ENCODE data around the gene BCKDHA. TPM values are rescaled to one million over a fixed set of nuclear protein-coding genes. Genes with fewer than 3 reads are reported as not detected.

Gene BCKDHA
- polyA plus RNA-seq, 1 of the 3 experiments (the other 2 are of a cell fraction) = 30.9 TPM

DNA sequence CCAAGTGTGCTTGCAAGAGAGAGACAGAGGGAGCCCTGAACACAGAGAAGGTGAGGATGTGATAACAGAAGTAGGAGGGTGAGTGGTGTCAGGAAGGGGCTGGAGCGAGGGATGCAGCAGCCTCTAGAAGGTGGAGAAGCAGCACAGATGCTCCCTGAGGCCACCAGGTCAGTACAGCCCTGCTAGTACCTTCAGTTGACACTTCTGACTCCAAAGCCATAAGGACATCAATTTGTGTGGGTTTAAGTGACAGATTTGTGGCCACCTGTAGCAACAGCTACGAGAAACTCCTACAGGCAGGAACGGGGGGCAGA is 52.2 kb downstream of the BCKDHA start:
- POLR2A ChIA-PET = interaction anchor here (0.6 kb wide), 1 partner anchor 65 kb away, joined by 4 read pairs; no protein-coding TSS in a partner anchor

DNA sequence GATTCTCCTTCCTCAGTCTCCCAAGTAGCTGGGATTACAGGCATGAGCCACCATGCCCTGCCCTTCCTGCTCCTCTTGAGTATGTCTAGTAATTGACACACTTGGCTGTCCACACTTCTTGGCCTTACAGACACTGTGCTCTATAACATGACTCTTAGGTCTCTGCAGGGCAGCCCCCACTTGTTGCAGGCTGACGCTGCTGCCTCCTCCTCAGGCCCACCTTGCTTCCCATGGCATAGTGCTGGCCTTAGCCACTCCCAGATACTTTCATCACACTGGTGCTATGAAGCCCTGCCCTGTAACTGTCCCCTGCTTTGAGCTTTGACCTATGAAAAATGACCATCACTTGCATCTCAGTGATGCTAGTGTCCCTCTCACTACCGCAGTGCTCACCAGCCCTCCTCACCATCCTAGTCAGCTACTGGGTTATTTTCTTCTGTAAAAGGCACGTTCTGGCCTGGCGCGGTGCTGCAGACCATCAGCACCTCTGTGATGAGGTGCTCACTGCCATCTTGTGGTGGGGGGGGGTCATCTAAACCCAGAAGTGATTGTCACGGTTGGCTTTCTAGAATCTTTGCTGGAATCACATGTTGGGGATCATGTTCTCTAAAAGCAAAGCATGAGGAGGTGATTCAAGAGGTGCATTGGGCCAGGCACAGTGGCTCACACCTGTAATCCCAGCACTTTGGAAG is 55.1 kb downstream of the BCKDHA start:
- H3K4me3 ChIP-seq (ENCODE audit: low read depth in 2 of 2, low read length in 1 of 2) = no peak overlapping the region
- H3K9me3 ChIP-seq = no peaks in the 10 kb centered on the region
- no peaks in the 10 kb centered on the region for H3K79me2 ChIP-seq (ENCODE audit: insufficient read depth)
- H3F3A ChIP-seq (replicated peaks; ENCODE audit: insufficient read depth) = no peaks in the 10 kb centered on the region
- H3K27me3 ChIP-seq (ENCODE audit: insufficient read depth) = peaks cover 55% of the 10 kb centered on the region
- H4K20me1 ChIP-seq (ENCODE audit: insufficient read depth) = no peaks in the 10 kb centered on the region
- no peak overlapping the region for H3K27ac ChIP-seq (ENCODE audit: low read depth in 2 of 2, low read length in 1 of 2)
- no peaks in the 10 kb centered on the region for H3K4me1 ChIP-seq (ENCODE audit: control insufficient read depth in 1 of 2, insufficient read depth in 2 of 2, low read depth in 1 of 2, low read length in 1 of 2)
- H2AFZ ChIP-seq (ENCODE audit: low read depth) = no peak overlapping the region
- no peaks in the 10 kb centered on the region for H3K9me2 ChIP-seq
- ChIA-PET CTCF (interaction anchor here (1.1 to 6.6 kb wide), 2 partner anchors 114 to 248 kb away, joined by 3 to 184 read pairs; no protein-coding TSS in a partner anchor), POLR2A (no interaction called here)
- no peaks in the 10 kb centered on the region for H3K36me3 ChIP-seq (replicated peaks in 1 of 2; ENCODE audit: control insufficient read depth in 1 of 2, insufficient read depth in 2 of 2, low read length in 1 of 2)
- no peak overlapping the region for H3K4me2 ChIP-seq
- TF ChIP-seq GATA2 (CRISPR knock-in tag; IDR thresholded peaks at IDR 0.05) = no peak
- WGBS (ENCODE audit: low lambda C conversion rate) = 9% methylated on average over 6 of the region's 6 CpGs
- DNase-seq = no peak
- H3K9ac ChIP-seq = no peak overlapping the region

More for the DNA sequence above, 52.2 kb downstream of the BCKDHA start:
- Histone ChIP-seq H2AFZ (ENCODE audit: low read depth) (no peak overlapping the region), H3K9me2 (no peaks in the 10 kb centered on the region), H3K27ac (ENCODE audit: low read depth in 2 of 2, low read length in 1 of 2) (no peak overlapping the region), H4K20me1 (ENCODE audit: insufficient read depth) (no peaks in the 10 kb centered on the region), H3K4me2 (no peak overlapping the region), H3K9ac (no peak overlapping the region), H3F3A (replicated peaks; ENCODE audit: insufficient read depth) (no peaks in the 10 kb centered on the region), H3K79me2 (ENCODE audit: insufficient read depth) (no peaks in the 10 kb centered on the region), H3K4me1 (ENCODE audit: control insufficient read depth in 1 of 2, insufficient read depth in 2 of 2, low read depth in 1 of 2, low read length in 1 of 2) (no peaks in the 10 kb centered on the region), H3K9me3 (no peaks in the 10 kb centered on the region), H3K36me3 (replicated peaks in 1 of 2; ENCODE audit: control insufficient read depth in 1 of 2, insufficient read depth in 2 of 2, low read length in 1 of 2) (no peaks in the 10 kb centered on the region), H3K4me3 (ENCODE audit: low read depth in 2 of 2, low read length in 1 of 2) (no peak overlapping the region), H3K27me3 (ENCODE audit: insufficient read depth) (peaks cover 81% of the 10 kb centered on the region)
- TF ChIP-seq MXI1 (IDR thresholded peaks at IDR 0.05; ENCODE audit: low read depth, low read length) = no peak
- no peak for TF ChIP-seq SIN3A (IDR thresholded peaks at IDR 0.05; ENCODE audit: borderline replicate concordance, low read depth, low read length)
- no peak for TF ChIP-seq SMC3 (IDR thresholded peaks at IDR 0.05; ENCODE audit: low read depth, low read length)
- TF ChIP-seq, protein P1, sequence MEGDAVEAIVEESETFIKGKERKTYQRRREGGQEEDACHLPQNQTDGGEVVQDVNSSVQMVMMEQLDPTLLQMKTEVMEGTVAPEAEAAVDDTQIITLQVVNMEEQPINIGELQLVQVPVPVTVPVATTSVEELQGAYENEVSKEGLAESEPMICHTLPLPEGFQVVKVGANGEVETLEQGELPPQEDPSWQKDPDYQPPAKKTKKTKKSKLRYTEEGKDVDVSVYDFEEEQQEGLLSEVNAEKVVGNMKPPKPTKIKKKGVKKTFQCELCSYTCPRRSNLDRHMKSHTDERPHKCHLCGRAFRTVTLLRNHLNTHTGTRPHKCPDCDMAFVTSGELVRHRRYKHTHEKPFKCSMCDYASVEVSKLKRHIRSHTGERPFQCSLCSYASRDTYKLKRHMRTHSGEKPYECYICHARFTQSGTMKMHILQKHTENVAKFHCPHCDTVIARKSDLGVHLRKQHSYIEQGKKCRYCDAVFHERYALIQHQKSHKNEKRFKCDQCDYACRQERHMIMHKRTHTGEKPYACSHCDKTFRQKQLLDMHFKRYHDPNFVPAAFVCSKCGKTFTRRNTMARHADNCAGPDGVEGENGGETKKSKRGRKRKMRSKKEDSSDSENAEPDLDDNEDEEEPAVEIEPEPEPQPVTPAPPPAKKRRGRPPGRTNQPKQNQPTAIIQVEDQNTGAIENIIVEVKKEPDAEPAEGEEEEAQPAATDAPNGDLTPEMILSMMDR (IDR thresholded peaks at IDR 0.05) = no peak
- no peak for TF ChIP-seq GATA2 (CRISPR knock-in tag; IDR thresholded peaks at IDR 0.05)
- TF ChIP-seq, protein P2, sequence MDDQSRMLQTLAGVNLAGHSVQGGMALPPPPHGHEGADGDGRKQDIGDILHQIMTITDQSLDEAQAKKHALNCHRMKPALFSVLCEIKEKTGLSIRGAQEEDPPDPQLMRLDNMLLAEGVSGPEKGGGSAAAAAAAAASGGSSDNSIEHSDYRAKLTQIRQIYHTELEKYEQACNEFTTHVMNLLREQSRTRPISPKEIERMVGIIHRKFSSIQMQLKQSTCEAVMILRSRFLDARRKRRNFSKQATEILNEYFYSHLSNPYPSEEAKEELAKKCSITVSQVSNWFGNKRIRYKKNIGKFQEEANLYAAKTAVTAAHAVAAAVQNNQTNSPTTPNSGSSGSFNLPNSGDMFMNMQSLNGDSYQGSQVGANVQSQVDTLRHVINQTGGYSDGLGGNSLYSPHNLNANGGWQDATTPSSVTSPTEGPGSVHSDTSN (IDR thresholded peaks at IDR 0.05) = no peak
- TF ChIP-seq, protein P3, sequence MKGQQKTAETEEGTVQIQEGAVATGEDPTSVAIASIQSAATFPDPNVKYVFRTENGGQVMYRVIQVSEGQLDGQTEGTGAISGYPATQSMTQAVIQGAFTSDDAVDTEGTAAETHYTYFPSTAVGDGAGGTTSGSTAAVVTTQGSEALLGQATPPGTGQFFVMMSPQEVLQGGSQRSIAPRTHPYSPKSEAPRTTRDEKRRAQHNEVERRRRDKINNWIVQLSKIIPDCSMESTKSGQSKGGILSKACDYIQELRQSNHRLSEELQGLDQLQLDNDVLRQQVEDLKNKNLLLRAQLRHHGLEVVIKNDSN (IDR thresholded peaks at IDR 0.05; ENCODE audit: borderline replicate concordance, low read depth) = no peak
- TF ChIP-seq RAD21 (IDR thresholded peaks at IDR 0.05; ENCODE audit: low read length) = no peak
- TF ChIP-seq MEF2A (IDR thresholded peaks at IDR 0.05; ENCODE audit: borderline replicate concordance, low read depth) = no peak
- TF ChIP-seq, protein P4, sequence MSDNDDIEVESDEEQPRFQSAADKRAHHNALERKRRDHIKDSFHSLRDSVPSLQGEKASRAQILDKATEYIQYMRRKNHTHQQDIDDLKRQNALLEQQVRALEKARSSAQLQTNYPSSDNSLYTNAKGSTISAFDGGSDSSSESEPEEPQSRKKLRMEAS (IDR thresholded peaks at IDR 0.05; ENCODE audit: low read depth) = no peak
- no peak for TF ChIP-seq RFX5 (IDR thresholded peaks at IDR 0.05; ENCODE audit: low read length)
- no peak for TF ChIP-seq EP300 (IDR thresholded peaks at IDR 0.05; ENCODE audit: borderline replicate concordance in 1 of 2, low read depth in 1 of 2, low read length in 1 of 2)
- TF ChIP-seq TEAD4 (IDR thresholded peaks at IDR 0.05; ENCODE audit: borderline replicate concordance, insufficient read depth) = no peak
- CTCF ChIA-PET = interaction anchor here (0.5 to 6.6 kb wide), 17 partner anchors 10 to 400 kb away, joined by 3 to 184 read pairs (median 5); partner anchors contain the start of genes CEACAM21 and DMAC2
- WGBS (ENCODE audit: low lambda C conversion rate) = 9% methylated on average over 3 of the region's 3 CpGs
- no peak for DNase-seq
